OCI-LY3 (cell line): ENCODE measurements around the gene FAHD2A.
"Not testable (repeated sequence)": the region's sequence is repeated elsewhere in the genome, so short reads cannot be mapped to it uniquely, and the experiment has no call there.

Source experiments
- H2AFZ ChIP-seq: fragments of 200-600, 300-600 bp; shearing (Covaris generic); 2 replicates; pipeline ENCODE4 v1.6.0; 2014; ENCODE audit warnings: antibody characterized with exemption, low read depth, low read length
- H3K27ac ChIP-seq: fragments of 200-600, 300-600 bp; sonication (generic); 2 replicates; pipeline ENCODE4 v1.5.1; 2014; ENCODE audit warnings: mild to moderate bottlenecking, low read length, moderate library complexity, mixed read lengths
- H3K27me3 ChIP-seq: fragments of 200-600, 300-600 bp; sonication (generic); 2 replicates; pipeline ENCODE4 v1.6.1; 2014; ENCODE audit warnings: low read depth, low read length, mixed read lengths
- H3K36me3 ChIP-seq: fragments of 200-600, 300-600 bp; sonication (generic); replicated peaks from 2 replicates; pipeline ENCODE3; 2014; ENCODE audit warnings: low read depth, low read length, mixed read lengths
- H3K4me1 ChIP-seq: fragments of 300-600, 200-600 bp; sonication (generic); 2 replicates; pipeline ENCODE4 v1.6.1; 2014; ENCODE audit warnings: low read length, mixed read lengths
- H3K4me2 ChIP-seq: fragments of 200-600, 300-600 bp; sonication (generic); 2 replicates; pipeline ENCODE4 v1.6.1; 2014; ENCODE audit warnings: low read length, mixed read lengths
- H3K4me3 ChIP-seq: fragments of 300-600, 200-600 bp; sonication (generic); 2 replicates; pipeline ENCODE4 v1.5.1; 2014; ENCODE audit warnings: antibody characterized with exemption, mild to moderate bottlenecking, low read length, moderate library complexity
- H3K79me2 ChIP-seq: fragments of 300-600, 200-600 bp; shearing (Covaris generic); 2 replicates; pipeline ENCODE4 v1.6.1; 2014; ENCODE audit warnings: mild to moderate bottlenecking, low read length, mixed read lengths
- H3K9ac ChIP-seq: fragments of 300-600, 200-600 bp; shearing (Covaris generic); 2 replicates; pipeline ENCODE4 v1.6.0; 2014; ENCODE audit warnings: mild to moderate bottlenecking, low read length, moderate library complexity
- H3K9me3 ChIP-seq: fragments of 200-600, 300-600 bp; shearing (Covaris generic); 2 replicates; pipeline ENCODE4 v1.6.1; 2014; ENCODE audit warnings: low read length, mixed read lengths; ENCODE audit not compliant: insufficient read depth
- H4K20me1 ChIP-seq: fragments of 200-600, 300-600 bp; sonication (generic); 2 replicates; pipeline ENCODE4 v1.6.1; 2016; ENCODE audit warnings: low read length, mixed read lengths; ENCODE audit not compliant: insufficient read depth
- EZH2phosphoT487 ChIP-seq: fragments of 200-600 bp; shearing (Covaris generic); IDR thresholded peaks from 2 replicates; pipeline ENCODE4 v1.6.1; 2018; ENCODE audit warnings: antibody characterized with exemption, mixed run types, low read depth
- TF ChIP-seq, protein P1 (sequence below): fragments of 200-600, 300-600 bp; sonication (generic); IDR thresholded peaks from 2 replicates; pipeline ENCODE4 v1.5.1; 2014; ENCODE audit warnings: antibody characterized with exemption, low read length, low read depth

Gene FAHD2A

GRCh38 chr2:95376311-95377215 is 25.9 kb upstream of the FAHD2A start:
- H3K27me3 ChIP-seq = no peaks in the 10 kb centered on the region
- no peaks in the 10 kb centered on the region for H3K9me3 ChIP-seq
- peaks cover 6% of the 10 kb centered on the region; the same call in 1 of the 2 replicates for H3K4me1 ChIP-seq
- H3K36me3 ChIP-seq = no peaks in the 10 kb centered on the region
- H3K79me2 ChIP-seq = no peaks in the 10 kb centered on the region
- TF ChIP-seq EZH2phosphoT487 = no peak
- TF ChIP-seq, protein P1, sequence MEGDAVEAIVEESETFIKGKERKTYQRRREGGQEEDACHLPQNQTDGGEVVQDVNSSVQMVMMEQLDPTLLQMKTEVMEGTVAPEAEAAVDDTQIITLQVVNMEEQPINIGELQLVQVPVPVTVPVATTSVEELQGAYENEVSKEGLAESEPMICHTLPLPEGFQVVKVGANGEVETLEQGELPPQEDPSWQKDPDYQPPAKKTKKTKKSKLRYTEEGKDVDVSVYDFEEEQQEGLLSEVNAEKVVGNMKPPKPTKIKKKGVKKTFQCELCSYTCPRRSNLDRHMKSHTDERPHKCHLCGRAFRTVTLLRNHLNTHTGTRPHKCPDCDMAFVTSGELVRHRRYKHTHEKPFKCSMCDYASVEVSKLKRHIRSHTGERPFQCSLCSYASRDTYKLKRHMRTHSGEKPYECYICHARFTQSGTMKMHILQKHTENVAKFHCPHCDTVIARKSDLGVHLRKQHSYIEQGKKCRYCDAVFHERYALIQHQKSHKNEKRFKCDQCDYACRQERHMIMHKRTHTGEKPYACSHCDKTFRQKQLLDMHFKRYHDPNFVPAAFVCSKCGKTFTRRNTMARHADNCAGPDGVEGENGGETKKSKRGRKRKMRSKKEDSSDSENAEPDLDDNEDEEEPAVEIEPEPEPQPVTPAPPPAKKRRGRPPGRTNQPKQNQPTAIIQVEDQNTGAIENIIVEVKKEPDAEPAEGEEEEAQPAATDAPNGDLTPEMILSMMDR = no peak
- no peak overlapping the region for H3K4me2 ChIP-seq
- H3K4me3 ChIP-seq = no peak overlapping the region
- H2AFZ ChIP-seq = no peak overlapping the region
- H4K20me1 ChIP-seq = no peaks in the 10 kb centered on the region
- no peak overlapping the region for H3K9ac ChIP-seq
- no peak overlapping the region for H3K27ac ChIP-seq

GRCh38 chr2:95377216-95378123 is 25.0 kb upstream of the FAHD2A start:
- TF ChIP-seq, protein P1 = no peak
- no peak for TF ChIP-seq EZH2phosphoT487
- Histone ChIP-seq H3K4me2 (no peak overlapping the region), H3K27ac (no peak overlapping the region), H3K27me3 (no peaks in the 10 kb centered on the region), H4K20me1 (no peaks in the 10 kb centered on the region), H3K36me3 (no peaks in the 10 kb centered on the region), H3K4me1 (peaks cover 6% of the 10 kb centered on the region; the same call in 1 of the 2 replicates), H3K9me3 (no peaks in the 10 kb centered on the region), H3K9ac (no peak overlapping the region), H3K4me3 (no peak overlapping the region), H3K79me2 (no peaks in the 10 kb centered on the region), H2AFZ (no peak overlapping the region)

DNA sequence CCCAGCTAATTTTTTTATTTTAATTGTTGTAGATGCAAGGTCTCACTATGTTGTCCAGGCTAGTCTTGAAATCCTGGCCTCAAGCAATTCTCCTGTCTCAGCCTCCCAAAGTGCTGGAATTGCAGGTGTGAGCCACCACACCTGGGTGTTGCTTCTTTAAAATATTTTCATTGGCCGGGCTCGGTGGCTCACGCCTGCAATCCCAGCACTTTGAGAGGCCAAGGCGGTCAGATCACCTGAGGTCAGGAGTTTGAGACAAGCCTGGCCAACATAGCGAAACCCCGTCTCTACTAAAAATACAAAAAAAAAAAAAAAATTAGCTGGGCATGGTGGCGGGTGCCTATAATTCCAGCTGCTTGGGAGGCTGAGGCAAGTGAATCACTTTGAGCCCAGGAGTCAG is 24.2 kb upstream of the FAHD2A start:
- H3K4me1 ChIP-seq, H3K9ac ChIP-seq, H2AFZ ChIP-seq, H3K9me3 ChIP-seq, H3K27ac ChIP-seq, H3K27me3 ChIP-seq, H3K79me2 ChIP-seq, H3K4me2 ChIP-seq, H3K36me3 ChIP-seq, H3K4me3 ChIP-seq, H4K20me1 ChIP-seq: not testable (repeated sequence)

DNA sequence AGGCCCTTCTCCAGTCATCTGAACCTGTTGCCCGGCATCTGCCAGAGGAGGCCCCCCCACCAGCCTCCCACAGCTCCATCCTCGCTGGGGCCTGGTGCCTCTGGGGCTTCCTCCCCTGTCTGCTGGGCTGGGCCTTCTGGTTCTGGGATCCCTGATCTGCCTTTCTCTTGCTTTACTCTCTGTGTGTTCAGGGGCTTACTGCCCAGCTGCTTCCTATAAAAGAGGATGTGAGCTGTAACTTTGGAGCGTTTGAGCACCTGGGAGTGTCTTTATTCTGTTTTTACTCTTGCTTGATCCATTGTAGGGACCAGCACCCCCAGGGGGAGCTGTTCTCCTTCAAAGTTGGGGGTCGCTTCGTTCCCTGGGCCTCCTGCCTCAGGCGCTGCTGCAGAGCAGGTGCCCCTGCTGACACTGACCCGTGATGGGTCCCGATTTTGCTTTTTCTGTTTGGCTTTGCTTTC is 23.1 kb upstream of the FAHD2A start:
- H3K9ac ChIP-seq = no peak overlapping the region
- H3K9me3 ChIP-seq = no peaks in the 10 kb centered on the region
- no peak overlapping the region for H2AFZ ChIP-seq
- H3K4me3 ChIP-seq = no peak overlapping the region
- H3K27me3 ChIP-seq = no peaks in the 10 kb centered on the region
- no peaks in the 10 kb centered on the region for H3K36me3 ChIP-seq
- H4K20me1 ChIP-seq = no peaks in the 10 kb centered on the region
- no peak for TF ChIP-seq EZH2phosphoT487
- TF ChIP-seq, protein P1 = peak; percentile 47
- peak overlapping the region; percentile 16; the same call in 1 of the 2 replicates for H3K4me2 ChIP-seq
- H3K4me1 ChIP-seq = peaks cover 6% of the 10 kb centered on the region; the same call in 1 of the 2 replicates
- no peaks in the 10 kb centered on the region for H3K79me2 ChIP-seq
- H3K27ac ChIP-seq = no peak overlapping the region
